Fibroblast of gingiva (primary cell): Measurements from ENCODE around the gene RALGPS1.

ENCODE experiments used
- DNase-seq: peaks from one replicate; pipeline ENCODE4 v3.0.0-alpha.2; 2011; ENCODE audit warnings: low read depth

Gene RALGPS1

DNA sequence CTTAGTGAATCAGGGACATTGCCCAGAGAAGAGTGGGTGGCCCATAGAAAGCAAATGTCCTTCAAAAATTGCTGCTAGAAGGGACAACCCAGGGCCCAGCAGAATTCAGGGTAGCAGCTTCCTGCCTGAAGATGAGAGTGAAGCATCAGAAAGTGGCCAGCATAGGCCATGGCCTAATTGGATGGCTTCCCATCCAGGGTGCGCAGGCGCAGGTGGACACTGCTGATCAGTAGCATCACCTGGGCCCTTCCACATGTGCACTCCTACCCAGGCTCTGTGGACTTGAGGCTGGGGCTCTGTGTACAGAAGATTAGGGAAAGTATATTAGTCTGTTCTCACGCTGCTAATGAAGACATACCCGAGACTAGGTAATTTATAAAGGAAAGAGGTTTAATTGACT is 291.4 kb downstream of the RALGPS1 start:
- no peak for DNase-seq

GRCh38 chr9:127206666-127207065 is 292.1 kb downstream of the RALGPS1 start:
- no peak for DNase-seq

GRCh38 chr9:127207734-127208410 is 293.3 kb downstream of the RALGPS1 start:
- DNase-seq, result no peak

DNA sequence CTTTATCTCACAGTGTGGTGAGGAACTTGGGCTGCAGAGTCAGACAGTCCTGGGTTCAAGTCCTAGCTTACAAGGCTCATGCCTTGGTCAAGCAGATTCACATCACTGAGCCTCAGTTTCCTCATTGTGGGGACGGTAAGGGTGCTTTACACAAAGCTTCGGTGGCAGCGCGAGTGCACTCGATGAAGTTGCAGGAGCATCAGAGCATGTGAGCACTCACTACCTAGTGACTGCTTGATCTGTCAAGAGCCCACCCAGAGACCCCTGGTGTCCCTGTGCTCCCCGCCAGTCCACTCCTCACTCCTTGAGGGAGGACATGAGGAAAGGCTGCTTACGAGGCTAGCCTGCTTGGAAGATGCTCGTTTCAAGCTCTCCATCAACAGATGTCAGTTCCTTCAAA is 293.8 kb downstream of the RALGPS1 start:
- DNase-seq, result no peak

DNA sequence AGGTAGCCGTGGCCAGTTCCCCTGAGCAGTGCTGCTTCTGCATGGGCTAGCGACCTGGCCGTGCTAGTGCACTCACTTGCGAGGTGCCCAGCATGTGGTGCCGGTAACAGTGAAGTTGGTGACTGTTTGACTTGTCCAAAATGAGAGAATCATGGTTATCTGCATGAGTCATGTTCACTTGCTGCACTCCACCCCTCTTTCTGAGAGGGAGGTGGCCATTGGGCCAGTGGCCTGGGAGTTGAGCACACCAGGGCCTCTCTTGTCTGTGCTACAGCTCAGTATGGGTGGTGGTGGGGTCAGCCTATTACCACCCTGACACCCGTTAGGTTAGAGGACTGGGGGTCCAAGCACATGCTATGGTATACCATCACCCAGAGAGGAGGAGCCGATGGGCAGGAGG is 294.6 kb downstream of the RALGPS1 start:
- DNase-seq, result no peak

GRCh38 chr9:127209948-127210640 is 295.5 kb downstream of the RALGPS1 start:
- DNase-seq, result no peak

DNA sequence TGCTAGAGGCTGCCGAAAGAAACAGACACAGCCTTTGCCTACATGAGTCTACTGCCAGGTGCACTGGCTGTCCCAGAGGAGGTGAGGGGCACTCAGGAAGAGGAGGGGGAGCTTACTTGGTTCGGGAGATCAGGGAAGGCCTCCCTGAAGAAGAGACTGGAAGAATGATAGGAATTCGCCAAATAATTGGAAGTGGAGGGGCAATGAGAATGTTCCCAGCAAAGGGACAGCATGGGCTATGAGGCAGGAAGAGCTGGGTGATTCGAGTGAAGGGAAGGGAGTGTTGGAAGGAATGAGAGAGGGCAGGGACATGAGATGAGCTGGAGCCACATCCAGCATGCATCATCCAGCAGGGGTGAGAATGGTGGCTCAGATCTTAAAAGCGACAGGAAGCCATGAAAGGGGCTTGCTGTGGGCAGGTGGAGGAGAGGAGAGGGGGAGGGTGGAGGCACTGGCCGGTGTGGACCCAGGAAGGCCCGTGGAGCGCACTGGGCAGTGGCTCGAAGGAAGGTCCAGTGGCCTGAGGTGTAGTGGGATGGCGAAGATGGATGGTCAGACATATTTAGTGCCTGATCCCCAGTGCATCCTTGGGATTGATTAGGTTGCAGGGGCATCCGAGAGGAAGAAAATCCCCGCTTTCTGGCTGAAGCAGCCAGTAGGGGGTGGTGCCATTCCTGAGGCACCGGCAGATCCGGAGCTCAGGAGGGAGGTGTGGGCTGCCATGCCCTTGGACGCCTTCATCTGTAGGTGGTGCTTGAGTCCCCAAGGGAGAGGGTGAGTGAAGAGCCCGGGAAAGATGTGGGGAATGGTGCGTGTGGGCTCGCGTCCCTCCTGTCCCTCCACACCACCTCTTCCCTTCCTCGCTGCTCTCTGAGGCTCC is 296.5 kb downstream of the RALGPS1 start:
- DNase-seq, result no peak

DNA sequence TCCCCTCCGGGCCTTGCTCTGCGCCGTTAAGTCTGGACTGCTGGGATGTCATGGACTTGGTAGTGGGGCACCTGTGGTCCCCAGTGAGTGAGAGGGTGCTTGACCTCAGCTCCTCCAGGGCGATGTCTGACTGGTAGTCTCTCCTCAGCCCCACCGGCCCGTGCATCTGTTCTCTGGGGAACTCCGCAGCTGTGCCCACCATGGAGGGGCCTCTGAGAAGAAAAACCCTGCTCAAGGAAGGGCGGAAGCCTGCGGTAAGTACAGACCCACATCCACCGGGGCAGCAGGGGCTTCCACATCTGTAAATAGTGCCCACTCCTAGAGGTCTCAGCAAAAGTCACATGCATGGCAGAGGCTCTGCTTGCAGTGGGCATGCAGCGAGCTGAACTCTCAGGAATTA is 297.4 kb downstream of the RALGPS1 start:
- no peak for DNase-seq

DNA sequence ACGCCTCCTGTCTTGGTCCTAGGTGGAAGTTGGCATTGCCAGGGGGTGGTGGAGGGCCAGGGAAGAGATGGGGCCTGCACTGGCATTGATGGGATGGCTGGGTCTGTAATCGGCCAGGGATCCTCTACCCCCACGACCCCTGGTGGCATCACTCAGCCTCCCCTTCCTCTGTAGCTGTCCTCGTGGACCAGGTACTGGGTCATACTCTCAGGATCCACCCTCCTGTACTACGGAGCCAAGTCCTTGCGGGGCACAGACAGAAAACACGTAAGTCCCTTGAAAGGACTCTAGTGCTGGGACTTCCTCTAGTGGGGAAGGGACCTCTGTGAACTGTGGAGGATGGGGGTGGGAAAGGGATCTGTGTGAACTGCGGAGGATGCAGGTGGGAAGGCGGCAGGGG is 297.9 kb downstream of the RALGPS1 start:
- DNase-seq, result no peak

- peak; percentile 16 for DNase-seq
Measured at GRCh38 chr9:127213859-127214258, 299.3 kb downstream of the RALGPS1 start.

- peak; percentile 53 for DNase-seq
Measured at GRCh38 chr9:127214421-127215267, 300.1 kb downstream of the RALGPS1 start.

GRCh38 chr9:127215268-127216209 is 301.0 kb downstream of the RALGPS1 start:
- no peak for DNase-seq

- no peak for DNase-seq
Measured at GRCh38 chr9:127216210-127216887, 301.8 kb downstream of the RALGPS1 start.

DNA sequence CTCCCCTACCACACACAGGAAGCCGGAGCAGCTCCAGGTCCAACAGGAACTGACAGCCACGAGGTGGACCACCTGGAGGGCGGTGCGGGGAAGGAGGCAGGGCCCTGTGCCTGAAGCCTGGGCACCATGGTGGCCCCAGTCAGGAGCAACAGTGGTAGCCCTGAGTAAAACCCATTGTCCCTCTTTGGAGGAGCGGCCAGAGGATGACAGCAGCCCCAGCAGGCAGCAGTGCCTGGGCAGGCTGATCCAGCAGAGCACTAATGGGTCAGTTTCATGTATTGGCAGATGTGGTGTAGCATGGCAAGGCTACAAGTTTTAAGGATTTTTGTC is 302.3 kb downstream of the RALGPS1 start:
- no peak for DNase-seq

DNA sequence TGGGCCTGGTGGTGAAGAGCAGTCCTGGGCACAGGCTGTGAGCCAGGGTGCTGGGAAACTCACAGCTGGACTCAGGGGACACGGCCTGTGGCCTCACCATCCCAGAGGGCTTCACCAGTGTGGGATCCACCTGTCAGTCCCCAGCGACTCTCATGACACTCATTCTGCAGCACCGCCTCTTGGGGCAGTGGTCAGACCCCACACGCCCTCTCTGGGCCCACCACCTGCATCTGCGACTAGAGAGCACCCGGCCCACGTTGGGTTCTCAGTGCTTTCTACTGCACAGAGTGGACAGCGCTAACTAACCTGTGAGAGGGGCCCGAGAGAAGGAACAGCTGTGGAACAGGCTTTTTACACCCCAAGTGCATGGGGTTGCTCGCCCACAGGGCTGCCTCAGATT is 304.2 kb downstream of the RALGPS1 start:
- no peak for DNase-seq

GRCh38 chr9:127219520-127219919 is 304.9 kb downstream of the RALGPS1 start:
- DNase-seq, result no peak

DNA sequence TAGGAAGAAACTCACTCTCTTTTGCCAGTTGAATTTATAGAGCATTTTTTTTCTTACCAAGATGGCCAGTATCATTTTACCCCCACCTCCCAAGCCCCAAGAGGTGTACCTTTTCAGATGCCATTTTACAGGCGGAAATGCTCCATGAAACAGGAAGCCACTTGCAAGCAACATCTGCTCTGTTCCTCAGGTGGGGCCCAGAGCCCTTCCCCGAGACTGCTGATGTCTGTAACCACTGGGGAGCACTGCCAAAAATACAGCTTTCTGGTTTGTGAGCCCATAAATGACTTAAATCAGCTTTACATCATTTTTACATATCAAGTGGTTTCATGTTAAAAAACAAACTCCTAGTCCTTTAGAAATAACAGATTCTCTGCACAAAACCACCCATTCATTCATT is 307.1 kb downstream of the RALGPS1 start:
- DNase-seq, result no peak

DNA sequence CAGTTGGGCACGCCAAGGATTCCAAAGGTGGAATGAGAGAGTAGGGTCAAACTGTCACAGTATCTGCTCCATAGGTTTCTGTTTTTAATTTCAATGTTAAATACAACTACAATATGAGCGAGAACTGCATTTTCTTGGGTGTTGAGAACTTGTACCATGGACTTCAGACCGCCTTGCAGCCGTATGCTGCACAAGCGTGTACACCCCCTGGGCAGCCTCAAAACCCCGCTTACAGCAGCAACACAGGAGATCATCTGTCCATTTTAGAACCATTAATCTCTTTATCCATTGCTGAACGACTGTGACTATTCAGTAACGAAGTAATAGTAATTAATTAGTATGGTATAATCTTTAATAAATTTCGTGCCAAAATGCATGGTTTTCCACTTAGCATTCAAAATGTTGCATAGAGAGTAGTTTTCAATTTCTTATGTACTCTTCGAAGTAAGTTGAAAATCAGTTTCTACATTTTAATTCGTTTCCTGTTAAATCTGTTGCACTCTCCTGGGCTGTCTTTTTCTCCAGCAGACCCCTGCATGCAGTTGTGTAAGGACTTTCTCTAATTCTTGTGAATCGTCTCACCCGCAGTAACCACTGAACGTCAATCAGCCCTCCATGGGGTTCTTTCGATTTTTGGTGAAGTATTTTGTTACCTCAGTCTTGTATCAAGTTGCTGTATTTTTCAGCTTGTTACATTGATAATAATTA is 308.0 kb downstream of the RALGPS1 start:
- DNase-seq, result no peak

- DNase-seq, result no peak
Measured at GRCh38 chr9:127223266-127223665, 308.7 kb downstream of the RALGPS1 start.

DNA sequence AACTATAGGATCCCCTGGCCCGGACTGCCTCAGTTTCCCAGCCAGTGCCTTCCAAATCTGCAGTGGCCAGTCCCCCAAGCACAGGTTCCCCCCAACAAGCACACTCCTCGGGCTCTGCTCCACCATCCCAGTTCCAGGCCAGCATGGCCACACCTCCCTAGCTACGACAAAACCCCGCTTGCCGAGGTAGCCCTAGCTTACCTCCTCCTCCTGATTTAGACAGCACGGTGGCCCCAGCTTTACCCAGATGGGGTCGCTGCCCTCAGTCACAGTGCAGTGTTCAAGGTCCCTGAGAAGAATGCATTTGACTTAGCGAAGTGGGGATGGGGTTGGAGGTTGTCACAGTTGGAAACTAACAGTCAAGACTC is 309.2 kb downstream of the RALGPS1 start:
- DNase-seq, result no peak
